Ectodermal cell (in vitro differentiated cells): ENCODE results near the gene DLX3.

Experiments
- H3K27ac ChIP-seq: 2 replicates; pipeline ENCODE4 v1.7.0; 2013; ENCODE audit warnings: mild to moderate bottlenecking, low read depth, low read length; ENCODE audit not compliant: insufficient read depth, poor library complexity, severe bottlenecking
- H3K27me3 ChIP-seq: 2 replicates; pipeline ENCODE4 v1.7.0; 2013; ENCODE audit warnings: mild to moderate bottlenecking, low read length; ENCODE audit not compliant: insufficient read depth, control insufficient read depth, poor library complexity, severe bottlenecking
- H3K36me3 ChIP-seq: one replicate; pipeline ENCODE4 v1.7.0; 2013; ENCODE audit warnings: low read length; ENCODE audit not compliant: control insufficient read depth, insufficient read depth
- H3K4me1 ChIP-seq: one replicate; pipeline ENCODE4 v1.7.0; 2013; ENCODE audit warnings: low read length; ENCODE audit not compliant: control insufficient read depth, insufficient read depth
- H3K4me3 ChIP-seq: 2 replicates; pipeline ENCODE4 v1.7.0; 2013; ENCODE audit warnings: low read depth, low read length, control low read depth; ENCODE audit not compliant: insufficient read depth
- H3K9me3 ChIP-seq: 2 replicates; pipeline ENCODE4 v1.7.0; 2013; ENCODE audit warnings: mild to moderate bottlenecking, low read length, moderate library complexity; ENCODE audit not compliant: control insufficient read depth
- WGBS, 2 experiments: methylation state at CpG; one replicate each; pipeline ENCODE4 v1.1.7; 2013; ENCODE audit warnings: missing lambda C conversion rate in 2 of 2; 5-methylcytosine and 5-hydroxymethylcytosine counted together

Gene DLX3

GRCh38 chr17:49984776-49985175, 10.2 kb downstream of the DLX3 start:
- H3K4me3 ChIP-seq, result no peak overlapping the region
- H3K27me3 ChIP-seq, result peaks cover 27% of the 10 kb centered on the region
- H3K27ac ChIP-seq, result no peak overlapping the region
- peaks cover 17% of the 10 kb centered on the region for H3K4me1 ChIP-seq
- no peaks in the 10 kb centered on the region for H3K9me3 ChIP-seq
- H3K36me3 ChIP-seq, result no peaks in the 10 kb centered on the region
- 77 to 79% methylated on average over 2 of the region's 2 CpGs for WGBS, 2 experiments

- no peak overlapping the region for H3K4me3 ChIP-seq
- no peaks in the 10 kb centered on the region for H3K9me3 ChIP-seq
- no peaks in the 10 kb centered on the region for H3K36me3 ChIP-seq
- H3K27me3 ChIP-seq, result peaks cover 24% of the 10 kb centered on the region
- no peak overlapping the region for H3K27ac ChIP-seq
- 60 to 63% methylated on average over 3 of the region's 3 CpGs for WGBS, 2 experiments
- H3K4me1 ChIP-seq, result peaks cover 12% of the 10 kb centered on the region
Observed at GRCh38 chr17:49984283-49984682, 10.7 kb downstream of the DLX3 start.

- H3K27ac ChIP-seq, result no peak overlapping the region
- H3K27me3 ChIP-seq, result peaks cover 4% of the 10 kb centered on the region
- H3K36me3 ChIP-seq, result no peaks in the 10 kb centered on the region
- H3K4me1 ChIP-seq, result peaks cover 18% of the 10 kb centered on the region
- no peaks in the 10 kb centered on the region for H3K9me3 ChIP-seq
- no peak overlapping the region for H3K4me3 ChIP-seq
- 5% methylated on average over 7 of the region's 7 CpGs for WGBS, 2 experiments
Observed at GRCh38 chr17:49980703-49981197, 14.3 kb downstream of the DLX3 start.

GRCh38 chr17:49979748-49980479, 15.1 kb downstream of the DLX3 start:
- WGBS, 2 experiments, result 85 to 91% methylated on average over 4 of the region's 4 CpGs
- H3K9me3 ChIP-seq, result no peaks in the 10 kb centered on the region
- H3K27me3 ChIP-seq, result peaks cover 12% of the 10 kb centered on the region
- no peak overlapping the region for H3K4me3 ChIP-seq
- no peaks in the 10 kb centered on the region for H3K36me3 ChIP-seq
- H3K27ac ChIP-seq, result no peak overlapping the region
- H3K4me1 ChIP-seq, result peaks cover 26% of the 10 kb centered on the region

- Histone ChIP-seq H3K4me3 (no peak overlapping the region), H3K4me1 (peaks cover 27% of the 10 kb centered on the region), H3K36me3 (no peaks in the 10 kb centered on the region), H3K27ac (no peak overlapping the region), H3K27me3 (peaks cover 26% of the 10 kb centered on the region), H3K9me3 (no peaks in the 10 kb centered on the region)
- 75 to 78% methylated on average over 13 of the region's 13 CpGs for WGBS, 2 experiments
Observed at GRCh38 chr17:49978501-49978900, 16.5 kb downstream of the DLX3 start.

- peaks cover 34% of the 10 kb centered on the region for H3K27me3 ChIP-seq
- H3K27ac ChIP-seq, result no peak overlapping the region
Observed at GRCh38 chr17:49977463-49978389, 17.3 kb downstream of the DLX3 start.

GRCh38 chr17:49976828-49977202, 18.2 kb downstream of the DLX3 start:
- H3K27me3 ChIP-seq, result peaks cover 43% of the 10 kb centered on the region
- no peak overlapping the region for H3K27ac ChIP-seq
- peaks cover 38% of the 10 kb centered on the region for H3K4me1 ChIP-seq
- 77 to 87% methylated on average over 4 of the region's 4 CpGs for WGBS, 2 experiments
- no peaks in the 10 kb centered on the region for H3K9me3 ChIP-seq
- no peak overlapping the region for H3K4me3 ChIP-seq
- no peaks in the 10 kb centered on the region for H3K36me3 ChIP-seq

More at GRCh38 chr17:49977463-49978389, 17.3 kb downstream of the DLX3 start:
- H3K4me3 ChIP-seq, result no peak overlapping the region
- H3K36me3 ChIP-seq, result no peaks in the 10 kb centered on the region
- H3K9me3 ChIP-seq, result no peaks in the 10 kb centered on the region
- 64 to 74% methylated on average over 6 to 7 of the region's 7 CpGs for WGBS, 2 experiments
- peaks cover 28% of the 10 kb centered on the region for H3K4me1 ChIP-seq

- Histone ChIP-seq H3K36me3 (no peaks in the 10 kb centered on the region), H3K27me3 (peaks cover 48% of the 10 kb centered on the region), H3K4me3 (no peak overlapping the region), H3K4me1 (peaks cover 39% of the 10 kb centered on the region), H3K27ac (no peak overlapping the region), H3K9me3 (no peaks in the 10 kb centered on the region)
- 71 to 78% methylated on average over 5 of the region's 5 CpGs for WGBS, 2 experiments
Observed at GRCh38 chr17:49976163-49976827, 18.7 kb downstream of the DLX3 start.

- WGBS, 2 experiments, result 55 to 57% methylated on average over 7 of the region's 7 CpGs
- H3K4me1 ChIP-seq, result peaks cover 39% of the 10 kb centered on the region
- H3K27me3 ChIP-seq, result peaks cover 56% of the 10 kb centered on the region
Observed at GRCh38 chr17:49975531-49975930, 19.5 kb downstream of the DLX3 start.

GRCh38 chr17:49973271-49973615, 21.8 kb downstream of the DLX3 start:
- Histone ChIP-seq H3K4me1 (peaks cover 39% of the 10 kb centered on the region), H3K36me3 (no peaks in the 10 kb centered on the region), H3K4me3 (no peak overlapping the region), H3K27ac (no peak overlapping the region), H3K27me3 (peaks cover 79% of the 10 kb centered on the region), H3K9me3 (no peaks in the 10 kb centered on the region)
- 5 to 14% methylated on average over 2 of the region's 2 CpGs for WGBS, 2 experiments

More at GRCh38 chr17:49975531-49975930, 19.5 kb downstream of the DLX3 start:
- Histone ChIP-seq H3K9me3 (no peaks in the 10 kb centered on the region), H3K4me3 (no peak overlapping the region), H3K36me3 (no peaks in the 10 kb centered on the region), H3K27ac (no peak overlapping the region)
